IMR-90 (cell line): Measurements from ENCODE around the gene NR4A3. TPM values are rescaled to one million over a fixed set of nuclear protein-coding genes. Genes with fewer than 3 reads are reported as not detected.

ENCODE experiments used
- ATAC-seq: fragments of 200-7000 bp; cut with Tn5 transposase; 2 replicates; pipeline ENCODE4 v1.9.1; 2020; ENCODE audit warnings: low read depth, mild to moderate bottlenecking, moderate library complexity
- BruUV-seq: library from RNA; stranded (reverse); fragments of 400-500 nt; replicated peaks from 2 replicates; lab custom pipeline; 2021; lab: Mats Ljungman, UMichigan
- CTCF ChIA-PET: fragments of 300-600 bp; formaldehyde crosslinking; extraction: SDS; loops from one replicate; lab custom pipeline; 2021; ENCODE audit warnings: antibody characterized with exemption; lab: Yijun Ruan, JAX
- POLR2A ChIA-PET: fragments of 300-600 bp; sonication (Branson Sonifier 250); formaldehyde crosslinking; loops from one replicate; lab custom pipeline; 2022; ENCODE audit warnings: antibody characterized with exemption; ENCODE audit not compliant: unreplicated experiment; lab: Charles Lee
- DNase-seq: peaks from one replicate; pipeline ENCODE4 v3.0.0; 2013
- H2AFZ ChIP-seq: replicated peaks from 2 replicates; pipeline ENCODE3; 2013; ENCODE audit warnings: low read length, mild to moderate bottlenecking; ENCODE audit not compliant: poor library complexity
- H2AK5ac ChIP-seq: 2 replicates; pipeline ENCODE4 v1.6.1; 2013; ENCODE audit warnings: low read depth, low read length, inconsistent platforms
- H2AK9ac ChIP-seq: replicated peaks from 2 replicates; pipeline ENCODE3; 2013; ENCODE audit warnings: mild to moderate bottlenecking, low read depth, low read length, moderate library complexity; ENCODE audit not compliant: poor library complexity
- H2BK120ac ChIP-seq: 2 replicates; pipeline ENCODE4 v1.6.1; 2013; ENCODE audit warnings: low read depth, low read length, inconsistent platforms
- H2BK15ac ChIP-seq: 3 replicates; pipeline ENCODE4 v1.6.1; 2013; ENCODE audit warnings: low read depth, low read length, inconsistent platforms
- H2BK20ac ChIP-seq: 2 replicates; pipeline ENCODE4 v1.6.1; 2013; ENCODE audit warnings: low read depth, mild to moderate bottlenecking, inconsistent platforms, low read length, moderate library complexity
- H2BK5ac ChIP-seq: 2 replicates; pipeline ENCODE4 v1.6.1; 2013; ENCODE audit warnings: mild to moderate bottlenecking, low read depth, low read length, inconsistent platforms; ENCODE audit not compliant: poor library complexity, severe bottlenecking
- H3K14ac ChIP-seq: replicated peaks from 2 replicates; pipeline ENCODE4 v1.6.1; 2013; ENCODE audit warnings: low read depth, low read length, inconsistent platforms
- H3K18ac ChIP-seq: 2 replicates; pipeline ENCODE4 v1.6.1; 2013; ENCODE audit warnings: low read depth, low read length, control low read depth
- H3K23ac ChIP-seq: 2 replicates; pipeline ENCODE4 v1.6.1; 2013; ENCODE audit warnings: low read depth, low read length, inconsistent platforms
- H3K27ac ChIP-seq: 2 replicates; pipeline ENCODE4 v1.5.1; 2013; ENCODE audit warnings: mild to moderate bottlenecking, control low read depth, low read length; ENCODE audit not compliant: insufficient read depth
- H3K27me3 ChIP-seq: 2 replicates; pipeline ENCODE4 v1.6.1; 2013; ENCODE audit warnings: low read length; ENCODE audit not compliant: control insufficient read depth, insufficient read depth
- H3K36me3 ChIP-seq: 2 replicates; pipeline ENCODE4 v1.6.1; 2013; ENCODE audit warnings: low read length, mixed read lengths; ENCODE audit not compliant: control insufficient read depth, insufficient read depth
- H3K4ac ChIP-seq: 2 replicates; pipeline ENCODE4 v1.6.1; 2013; ENCODE audit warnings: low read depth, low read length, inconsistent platforms
- H3K4me1 ChIP-seq: 2 replicates; pipeline ENCODE4 v1.6.1; 2013; ENCODE audit warnings: low read length, mixed read lengths; ENCODE audit not compliant: control insufficient read depth, insufficient read depth
- H3K4me2 ChIP-seq: 2 replicates; pipeline ENCODE4 v1.6.1; 2013; ENCODE audit warnings: low read depth, mild to moderate bottlenecking, control low read depth, low read length, moderate library complexity
- H3K4me3 ChIP-seq: 2 replicates; pipeline ENCODE4 v1.5.1; 2013; ENCODE audit warnings: low read depth, mild to moderate bottlenecking, control low read depth, low read length, moderate library complexity; ENCODE audit not compliant: insufficient read depth
- H3K56ac ChIP-seq: 2 replicates; pipeline ENCODE4 v1.6.1; 2013; ENCODE audit warnings: low read length, inconsistent platforms; ENCODE audit not compliant: insufficient read depth; ENCODE audit errors: extremely low read depth
- H3K79me1 ChIP-seq, 2 experiments: 2 replicates each; pipeline ENCODE4 v1.6.1; 2013; ENCODE audit warnings: low read length in 2 of 2, inconsistent platforms in 1 of 2, low read depth in 1 of 2
- H3K9ac ChIP-seq: 2 replicates; pipeline ENCODE4 v1.6.1; 2013; ENCODE audit warnings: low read depth, low read length, control low read depth
- H3K9me1 ChIP-seq: 2 replicates; pipeline ENCODE4 v1.6.1; 2013; ENCODE audit warnings: low read length, inconsistent platforms; ENCODE audit not compliant: insufficient read depth
- H3K9me3 ChIP-seq: 2 replicates; pipeline ENCODE4 v1.6.1; 2013; ENCODE audit warnings: low read length; ENCODE audit not compliant: control insufficient read depth, insufficient read depth
- H4K20me1 ChIP-seq: 2 replicates; pipeline ENCODE4 v1.6.1; 2013; ENCODE audit warnings: low read length, inconsistent platforms; ENCODE audit not compliant: insufficient read depth
- H4K5ac ChIP-seq: 2 replicates; pipeline ENCODE4 v1.6.1; 2013; ENCODE audit warnings: mild to moderate bottlenecking, low read depth, low read length, control low read depth
- H4K8ac ChIP-seq, 2 experiments: 2 replicates each; pipeline ENCODE4 v1.6.1; 2013; ENCODE audit warnings: low read depth in 2 of 2, low read length in 2 of 2, control low read depth in 1 of 2, inconsistent platforms in 1 of 2
- H4K91ac ChIP-seq: 2 replicates; pipeline ENCODE4 v1.6.1; 2013; ENCODE audit warnings: low read depth, low read length, inconsistent platforms; ENCODE audit not compliant: insufficient read depth
- MAFK ChIP-seq: IDR thresholded peaks from 2 replicates; pipeline ENCODE4 v1.6.1; 2012; ENCODE audit warnings: low read depth, low read length, improper control_type of control experiment
- MAZ ChIP-seq: IDR thresholded peaks from 2 replicates; pipeline ENCODE4 v1.6.1; 2012; ENCODE audit warnings: low read depth, mild to moderate bottlenecking, low read length, improper control_type of control experiment, moderate library complexity, borderline replicate concordance
- POLR2A ChIP-seq: IDR thresholded peaks from 2 replicates; pipeline ENCODE4 v1.6.1; 2012; ENCODE audit warnings: mild to moderate bottlenecking, low read depth, low read length
- WGBS, 2 experiments: methylation state at CpG; one replicate each; pipeline versions ENCODE4 v1.1.5 to v1.1.7; 2013; ENCODE audit warnings: missing lambda C conversion rate in 2 of 2; ENCODE audit not compliant: insufficient read length in 1 of 2; ENCODE audit errors: extremely low coverage in 2 of 2; 5-methylcytosine and 5-hydroxymethylcytosine counted together
- dilution Hi-C: fragments of 300-500 bp; cut with HindIII; formaldehyde crosslinking; loops from one replicate; pipeline ENCODE4 v1.14.3; 2018; ENCODE audit warnings: low sequenced_read_pairs; ENCODE audit not compliant: unreplicated experiment
- in situ Hi-C: fragments of 300-500 bp; cut with MboI; formaldehyde crosslinking; loops from 3 replicates; pipeline ENCODE4 v1.14.3; 2019; ENCODE audit warnings: low sequenced_read_pairs, inconsistent platforms, mixed read lengths
- intact Hi-C: fragments of 100-400 bp; cut with micrococcal nuclease; formaldehyde crosslinking; loops from 2 replicates; pipeline ENCODE4 v1.10.0; 2022
- polyA plus RNA-seq, 3 experiments: library from polyadenylated mRNA; depleted of rRNA; stranded (reverse); fragments of >200 nt; gene quantifications; 2 replicates each; pipeline ENCODE4 v1.2.3, GENCODE V29; 2012; ENCODE audit warnings: low replicate concordance in 1 of 3
- total RNA-seq: library from RNA; depleted of rRNA; stranded (reverse); fragments of >200 nt; gene quantifications from 2 replicates; pipeline ENCODE4 v1.2.3, GENCODE V29; 2012

The NR4A3 gene
- total and polyA plus RNA-seq, 2 of the 4 experiments (the other 2 are of a cell fraction): 0.27 to 0.54 TPM

DNA sequence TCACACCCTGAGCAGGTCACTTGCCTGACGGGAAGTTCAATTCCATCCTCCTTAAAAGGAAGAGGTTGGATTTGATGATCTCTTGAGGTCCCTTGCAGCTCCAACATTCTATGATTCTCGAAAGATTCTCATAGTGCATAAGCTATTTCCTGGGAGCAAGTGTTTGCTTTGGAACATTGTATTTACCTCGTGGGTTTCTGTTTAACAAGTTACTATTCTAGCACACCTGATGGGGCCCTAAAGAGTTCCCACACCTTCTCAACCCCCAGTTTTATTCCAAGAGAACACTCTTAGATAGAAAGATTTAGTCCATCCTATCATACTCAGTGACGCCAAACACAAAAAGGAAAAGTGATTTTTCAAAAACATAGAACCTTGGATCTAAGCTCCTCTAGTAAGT, 23.4 kb downstream of the NR4A3 start:
- H2BK15ac ChIP-seq: no peak overlapping the region
- no peak overlapping the region for H3K4me2 ChIP-seq
- H3K27ac ChIP-seq: no peak overlapping the region
- H2BK5ac ChIP-seq: no peak overlapping the region
- no peak overlapping the region for H4K8ac ChIP-seq
- H3K18ac ChIP-seq: no peak overlapping the region
- WGBS, 2 experiments: no CpG with 5 or more reads among the region's 4 CpGs
- dilution Hi-C loops (no loop called here), in situ Hi-C loops (loop anchor here (25.0 kb wide), 1 partner anchor 983 kb away; no protein-coding TSS in a partner anchor), intact Hi-C loops (no loop called here)
- H3K9ac ChIP-seq: no peak overlapping the region
- H2AK9ac ChIP-seq: no peak overlapping the region
- H4K20me1 ChIP-seq: no peaks in the 10 kb centered on the region
- H4K5ac ChIP-seq: no peak overlapping the region
- H3K36me3 ChIP-seq: peaks cover 8% of the 10 kb centered on the region
- no peak overlapping the region for H3K4me3 ChIP-seq
- no peak overlapping the region for H4K91ac ChIP-seq
- no peak overlapping the region for H2BK120ac ChIP-seq
- no peaks in the 10 kb centered on the region; the same call in 1 of the 2 replicates for H3K9me1 ChIP-seq
- no peak overlapping the region for H3K56ac ChIP-seq
- no peak for ATAC-seq
- TF ChIP-seq MAZ (no peak), MAFK (no peak), POLR2A (0 out of 2 replicates have a peak, but pooled peaks have one; percentile 23)
- ChIA-PET CTCF (no interaction called here), POLR2A (no interaction called here)
- no peak overlapping the region for H2BK20ac ChIP-seq
- no peaks in the 10 kb centered on the region for H3K9me3 ChIP-seq
- H3K4me1 ChIP-seq: no peaks in the 10 kb centered on the region
- H2AFZ ChIP-seq: no peak overlapping the region
- H2AK5ac ChIP-seq: no peak overlapping the region
- H3K4ac ChIP-seq: no peak overlapping the region
- no peak overlapping the region for H3K14ac ChIP-seq
- no peak for DNase-seq
- BruUV-seq: no TSS peak
- H3K27me3 ChIP-seq: no peaks in the 10 kb centered on the region
- no peak overlapping the region for H3K23ac ChIP-seq
- no peaks in the 10 kb centered on the region for H3K79me1 ChIP-seq
